ENCODE data around the gene VEPH1. TPM values are rescaled to one million over a fixed set of nuclear protein-coding genes. Genes with fewer than 3 reads are reported as not detected.

Gene VEPH1
- total RNA-seq, 2 donors from 2014 or later, result 0.21 TPM; not detected in 1

GRCh38 chr3:157542711-157543500, 39.7 kb upstream of the VEPH1 start:
- Histone ChIP-seq H3K4me1 (ENCODE audit: control insufficient read depth in 1 of 2, low read depth in 2 of 2) (peaks cover 0 to 5% of the 10 kb centered on the region in 2 donors), H3K27me3 (replicated peaks; ENCODE audit: insufficient read depth) (no peaks in the 10 kb centered on the region), H3K27ac (no peak overlapping the region), H3K36me3 (no peaks in the 10 kb centered on the region), H3K9me3 (peaks cover 4% of the 10 kb centered on the region), H3K4me3 (peak overlapping the region; percentile 77)
- ATAC-seq (ENCODE audit: insufficient number of reproducible peaks, low FRiP score, low read depth) (peak; percentile 29), DNase-seq (ENCODE audit: low spot score) (no peak)
- TF ChIP-seq, protein P1, sequence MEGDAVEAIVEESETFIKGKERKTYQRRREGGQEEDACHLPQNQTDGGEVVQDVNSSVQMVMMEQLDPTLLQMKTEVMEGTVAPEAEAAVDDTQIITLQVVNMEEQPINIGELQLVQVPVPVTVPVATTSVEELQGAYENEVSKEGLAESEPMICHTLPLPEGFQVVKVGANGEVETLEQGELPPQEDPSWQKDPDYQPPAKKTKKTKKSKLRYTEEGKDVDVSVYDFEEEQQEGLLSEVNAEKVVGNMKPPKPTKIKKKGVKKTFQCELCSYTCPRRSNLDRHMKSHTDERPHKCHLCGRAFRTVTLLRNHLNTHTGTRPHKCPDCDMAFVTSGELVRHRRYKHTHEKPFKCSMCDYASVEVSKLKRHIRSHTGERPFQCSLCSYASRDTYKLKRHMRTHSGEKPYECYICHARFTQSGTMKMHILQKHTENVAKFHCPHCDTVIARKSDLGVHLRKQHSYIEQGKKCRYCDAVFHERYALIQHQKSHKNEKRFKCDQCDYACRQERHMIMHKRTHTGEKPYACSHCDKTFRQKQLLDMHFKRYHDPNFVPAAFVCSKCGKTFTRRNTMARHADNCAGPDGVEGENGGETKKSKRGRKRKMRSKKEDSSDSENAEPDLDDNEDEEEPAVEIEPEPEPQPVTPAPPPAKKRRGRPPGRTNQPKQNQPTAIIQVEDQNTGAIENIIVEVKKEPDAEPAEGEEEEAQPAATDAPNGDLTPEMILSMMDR (IDR thresholded peaks at IDR 0.05), result no peak

- DNase-seq (ENCODE audit: low spot score) (no peak), ATAC-seq (ENCODE audit: insufficient number of reproducible peaks, low FRiP score, low read depth) (no peak)
- peaks cover 0 to 5% of the 10 kb centered on the region in 2 donors for H3K4me1 ChIP-seq (ENCODE audit: control insufficient read depth in 1 of 2, low read depth in 2 of 2)
- no peaks in the 10 kb centered on the region for H3K27me3 ChIP-seq (replicated peaks; ENCODE audit: insufficient read depth)
- H3K36me3 ChIP-seq, result no peaks in the 10 kb centered on the region
- H3K4me3 ChIP-seq, result no peak overlapping the region
- TF ChIP-seq, protein P1 (IDR thresholded peaks at IDR 0.05), result no peak
- H3K27ac ChIP-seq, result no peak overlapping the region
- peaks cover 4% of the 10 kb centered on the region for H3K9me3 ChIP-seq
These were observed 38.5 kb upstream of the VEPH1 start for GRCh38 chr3:157541506-157542236.

DNA sequence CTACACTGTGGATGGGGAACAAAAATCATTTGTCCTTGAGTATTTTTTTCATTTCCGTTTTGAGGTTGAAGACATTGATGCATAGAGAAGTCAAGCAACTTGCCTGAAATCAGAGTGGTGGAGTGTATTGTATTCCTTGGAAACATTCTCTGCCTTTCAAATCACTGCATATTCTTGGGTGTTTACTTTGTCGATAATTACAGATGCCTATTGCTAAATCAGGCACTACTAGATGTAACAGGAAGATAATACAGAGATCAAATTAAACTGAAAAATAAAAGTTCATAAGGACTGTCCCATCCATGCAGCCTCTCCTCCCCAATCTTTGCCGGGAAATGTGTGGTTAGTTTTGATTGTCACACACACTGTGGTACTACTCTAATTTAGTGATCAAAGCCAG, 37.4 kb upstream of the VEPH1 start:
- DNase-seq (ENCODE audit: low spot score) (no peak), ATAC-seq (ENCODE audit: insufficient number of reproducible peaks, low FRiP score, low read depth) (no peak)
- Histone ChIP-seq H3K4me3 (no peak overlapping the region), H3K4me1 (ENCODE audit: control insufficient read depth in 1 of 2, low read depth in 2 of 2) (peaks cover 0 to 5% of the 10 kb centered on the region in 2 donors), H3K9me3 (peaks cover 4% of the 10 kb centered on the region), H3K27me3 (replicated peaks; ENCODE audit: insufficient read depth) (no peaks in the 10 kb centered on the region), H3K36me3 (no peaks in the 10 kb centered on the region), H3K27ac (no peak overlapping the region)
- TF ChIP-seq, protein P1 (IDR thresholded peaks at IDR 0.05), result no peak

- TF ChIP-seq, protein P1 (IDR thresholded peaks at IDR 0.05), result no peak
- Histone ChIP-seq H3K27ac (no peak overlapping the region), H3K4me1 (ENCODE audit: control insufficient read depth in 1 of 2, low read depth in 2 of 2) (no peaks in the 10 kb centered on the region), H3K9me3 (no peaks in the 10 kb centered on the region), H3K4me3 (no peak overlapping the region), H3K27me3 (replicated peaks; ENCODE audit: insufficient read depth) (no peaks in the 10 kb centered on the region), H3K36me3 (no peaks in the 10 kb centered on the region)
- DNase-seq (ENCODE audit: low spot score) (no peak), ATAC-seq (ENCODE audit: insufficient number of reproducible peaks, low FRiP score, low read depth) (no peak)
These were observed 32.5 kb upstream of the VEPH1 start for GRCh38 chr3:157535667-157536066.

DNA sequence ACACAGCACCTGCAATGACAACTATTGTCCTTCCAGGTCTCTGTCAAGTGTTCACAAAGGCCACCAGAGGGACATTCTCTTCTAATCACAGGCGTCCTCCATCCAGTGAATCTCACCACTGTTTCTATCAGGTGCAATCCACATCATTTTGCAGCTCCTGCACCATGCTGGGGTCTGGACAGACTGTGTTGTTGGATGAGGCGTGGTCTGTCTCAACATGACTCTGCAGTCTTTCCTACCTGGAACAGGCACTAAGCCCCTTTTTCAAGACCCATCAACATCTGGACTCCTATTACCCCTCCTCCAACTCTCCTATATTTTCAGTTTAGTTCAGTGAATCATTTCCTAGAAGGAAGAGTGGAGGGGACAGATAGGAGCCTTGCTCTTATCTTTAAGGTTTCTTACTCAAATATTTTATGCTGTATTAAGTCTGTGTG, 31.5 kb upstream of the VEPH1 start:
- no peaks in the 10 kb centered on the region for H3K36me3 ChIP-seq
- TF ChIP-seq, protein P1 (IDR thresholded peaks at IDR 0.05), result no peak
- no peak for ATAC-seq (ENCODE audit: insufficient number of reproducible peaks, low FRiP score, low read depth)
- H3K4me1 ChIP-seq (ENCODE audit: control insufficient read depth in 1 of 2, low read depth in 2 of 2), result no peaks in the 10 kb centered on the region
- no peaks in the 10 kb centered on the region for H3K9me3 ChIP-seq
- no peak overlapping the region for H3K4me3 ChIP-seq
- no peak overlapping the region for H3K27ac ChIP-seq
- no peak for DNase-seq (ENCODE audit: low spot score)
- H3K27me3 ChIP-seq (replicated peaks; ENCODE audit: insufficient read depth), result no peaks in the 10 kb centered on the region
